ENCODE results near the gene HSPA5. TPM values are rescaled to one million over a fixed set of nuclear protein-coding genes. Genes with fewer than 3 reads are reported as not detected.
"Not testable (repeated sequence)": the region's sequence is repeated elsewhere in the genome, so short reads cannot be mapped to it uniquely, and the experiment has no call there.

HSPA5 gene
- total RNA-seq, 1 experiment from 2014 or later = 288 TPM

DNA sequence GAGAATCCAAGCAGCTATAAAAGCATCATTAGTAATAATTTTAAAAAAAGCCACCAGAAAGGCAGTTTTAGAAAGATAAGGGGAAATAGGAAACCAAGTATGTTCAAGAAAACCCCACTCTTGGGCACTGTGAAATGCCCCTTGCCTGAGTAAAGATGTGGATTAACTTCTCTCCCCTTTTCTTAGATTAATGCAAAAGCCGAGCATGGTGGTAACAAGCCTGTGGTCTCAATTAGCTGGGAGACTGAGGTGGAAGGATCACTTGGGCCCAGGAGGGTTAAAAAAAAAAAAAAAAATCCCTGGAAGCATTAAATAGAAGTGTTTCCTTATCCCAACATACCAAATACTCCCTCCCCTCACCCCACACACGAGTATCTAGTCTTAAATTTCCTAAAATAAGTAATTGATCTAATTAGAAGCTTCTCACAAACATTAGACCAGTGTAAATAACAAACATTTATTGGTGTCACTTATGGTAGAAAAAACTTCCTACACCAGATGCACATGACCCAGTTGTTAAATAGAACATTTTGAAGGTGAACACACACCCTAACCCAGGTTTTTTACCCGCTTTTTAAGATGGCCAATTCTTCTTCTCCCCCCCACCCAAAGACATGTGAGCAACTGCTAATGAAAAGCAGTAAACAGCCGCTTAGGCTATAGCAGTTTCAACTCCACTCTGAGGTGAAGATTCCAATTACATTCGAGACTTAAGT, 5.2 kb downstream of the HSPA5 start:
- ChIA-PET POLR2A (interaction anchor here (0.6 kb wide), 1 partner anchor 1362 kb away, joined by 3 read pairs; no protein-coding TSS in a partner anchor), CTCF (no interaction called here)
- intact Hi-C loops (cut with micrococcal nuclease; ENCODE audit: unreplicated experiment) = no loop called here
- Mint-ChIP-seq H3K27me3 (ENCODE audit: insufficient read depth, unreplicated experiment) (no peaks in the 10 kb centered on the region), H3K27ac (ENCODE audit: unreplicated experiment) (peak overlapping the region; percentile 25), H3K36me3 (ENCODE audit: insufficient read depth, unreplicated experiment) (peaks cover 87% of the 10 kb centered on the region), H3K9me3 (ENCODE audit: unreplicated experiment) (no peaks in the 10 kb centered on the region), H3K4me1 (ENCODE audit: low read depth, unreplicated experiment) (peaks cover 20% of the 10 kb centered on the region), H3K4me3 (ENCODE audit: unreplicated experiment) (no peak overlapping the region)
- Histone ChIP-seq H3K9me3 (no peaks in the 10 kb centered on the region), H3K27me3 (replicated peaks; ENCODE audit: control insufficient read depth, insufficient read depth, low read length) (no peaks in the 10 kb centered on the region), H3K36me3 (ENCODE audit: control insufficient read depth, insufficient read depth, low read length) (no peaks in the 10 kb centered on the region; the same call in 1 of the 2 replicates), H3K4me3 (ENCODE audit: low read depth, low read length) (no peak overlapping the region), H3K4me1 (peaks cover 20% of the 10 kb centered on the region; the same call in 1 of the 2 replicates)
- TF ChIP-seq, protein P1, sequence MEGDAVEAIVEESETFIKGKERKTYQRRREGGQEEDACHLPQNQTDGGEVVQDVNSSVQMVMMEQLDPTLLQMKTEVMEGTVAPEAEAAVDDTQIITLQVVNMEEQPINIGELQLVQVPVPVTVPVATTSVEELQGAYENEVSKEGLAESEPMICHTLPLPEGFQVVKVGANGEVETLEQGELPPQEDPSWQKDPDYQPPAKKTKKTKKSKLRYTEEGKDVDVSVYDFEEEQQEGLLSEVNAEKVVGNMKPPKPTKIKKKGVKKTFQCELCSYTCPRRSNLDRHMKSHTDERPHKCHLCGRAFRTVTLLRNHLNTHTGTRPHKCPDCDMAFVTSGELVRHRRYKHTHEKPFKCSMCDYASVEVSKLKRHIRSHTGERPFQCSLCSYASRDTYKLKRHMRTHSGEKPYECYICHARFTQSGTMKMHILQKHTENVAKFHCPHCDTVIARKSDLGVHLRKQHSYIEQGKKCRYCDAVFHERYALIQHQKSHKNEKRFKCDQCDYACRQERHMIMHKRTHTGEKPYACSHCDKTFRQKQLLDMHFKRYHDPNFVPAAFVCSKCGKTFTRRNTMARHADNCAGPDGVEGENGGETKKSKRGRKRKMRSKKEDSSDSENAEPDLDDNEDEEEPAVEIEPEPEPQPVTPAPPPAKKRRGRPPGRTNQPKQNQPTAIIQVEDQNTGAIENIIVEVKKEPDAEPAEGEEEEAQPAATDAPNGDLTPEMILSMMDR (IDR thresholded peaks at IDR 0.05; ENCODE audit: insufficient read depth in 1 of 2, low read depth in 1 of 2, low read length in 1 of 2, severe bottlenecking in 1 of 2, unreplicated experiment in 1 of 2) = no peak
- DNase-seq = no peak
- BruUV-seq (replicated peaks) = no TSS peak

DNA sequence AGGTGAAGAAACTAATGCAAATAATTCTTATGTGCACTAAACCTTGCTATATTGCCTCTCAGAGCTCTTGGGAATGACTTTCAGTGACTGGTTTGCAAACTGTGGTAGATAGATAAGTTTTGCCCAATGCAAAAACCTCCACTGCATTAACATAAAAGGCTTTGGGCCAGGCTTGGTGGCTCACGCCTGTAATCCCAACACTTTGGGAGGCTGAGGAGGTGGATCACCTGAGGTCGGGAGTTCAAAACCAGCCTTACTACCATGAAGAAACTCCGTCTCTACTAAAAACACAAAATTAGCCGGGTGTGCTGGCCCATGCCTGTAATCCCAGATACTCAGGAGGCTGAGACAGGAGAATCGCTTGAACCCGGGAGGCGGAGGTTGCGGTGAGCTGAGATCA, 7.0 kb downstream of the HSPA5 start:
- H3K9me3 ChIP-seq; H3K27me3 ChIP-seq (replicated peaks; ENCODE audit: control insufficient read depth, insufficient read depth, low read length); H3K4me3 ChIP-seq (ENCODE audit: low read depth, low read length); H3K27ac Mint-ChIP-seq (ENCODE audit: unreplicated experiment); DNase-seq; BruUV-seq (replicated peaks); H3K9me3 Mint-ChIP-seq (ENCODE audit: unreplicated experiment); H3K4me3 Mint-ChIP-seq (ENCODE audit: unreplicated experiment); intact Hi-C loops (cut with micrococcal nuclease; ENCODE audit: unreplicated experiment); H3K27me3 Mint-ChIP-seq (ENCODE audit: insufficient read depth, unreplicated experiment); H3K36me3 ChIP-seq (ENCODE audit: control insufficient read depth, insufficient read depth, low read length); POLR2A ChIA-PET: not testable (repeated sequence)
- peaks cover 17% of the 10 kb centered on the region; the same call in 1 of the 2 replicates for H3K4me1 ChIP-seq
- CTCF ChIA-PET = interaction anchor here (0.6 kb wide), 1 partner anchor 1547 kb away, joined by 6 read pairs; no protein-coding TSS in a partner anchor
- peaks cover 18% of the 10 kb centered on the region for H3K4me1 Mint-ChIP-seq (ENCODE audit: low read depth, unreplicated experiment)
- peaks cover 69% of the 10 kb centered on the region for H3K36me3 Mint-ChIP-seq (ENCODE audit: insufficient read depth, unreplicated experiment)

DNA sequence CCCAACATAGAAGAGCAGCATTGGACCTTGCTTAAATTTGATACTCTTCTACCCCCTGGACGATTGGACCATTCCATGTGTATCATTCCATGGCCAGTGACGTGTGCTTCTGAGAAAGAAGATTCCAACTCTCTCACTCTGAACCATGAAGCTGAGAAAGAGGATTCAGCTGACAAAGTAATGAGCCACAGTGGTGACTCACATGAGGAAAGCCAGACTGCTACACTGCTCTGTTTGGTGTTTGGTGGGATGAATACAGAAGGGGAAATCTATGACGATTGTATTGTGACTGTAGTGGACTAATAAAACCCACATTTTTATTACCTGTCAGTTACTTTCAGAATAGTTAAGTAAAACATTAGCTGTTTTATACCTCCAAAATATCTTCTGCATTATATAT, 7.5 kb downstream of the HSPA5 start:
- Mint-ChIP-seq H3K4me1 (ENCODE audit: low read depth, unreplicated experiment) (peaks cover 14% of the 10 kb centered on the region), H3K9me3 (ENCODE audit: unreplicated experiment) (no peaks in the 10 kb centered on the region), H3K27ac (ENCODE audit: unreplicated experiment) (no peak overlapping the region), H3K36me3 (ENCODE audit: insufficient read depth, unreplicated experiment) (peaks cover 65% of the 10 kb centered on the region), H3K27me3 (ENCODE audit: insufficient read depth, unreplicated experiment) (no peaks in the 10 kb centered on the region), H3K4me3 (ENCODE audit: unreplicated experiment) (no peak overlapping the region)
- intact Hi-C loops (cut with micrococcal nuclease; ENCODE audit: unreplicated experiment) = no loop called here
- ChIA-PET POLR2A (no interaction called here), CTCF (interaction anchor here (0.6 kb wide), 1 partner anchor 1548 kb away, joined by 6 read pairs; no protein-coding TSS in a partner anchor)
- Histone ChIP-seq H3K4me1 (peaks cover 15% of the 10 kb centered on the region; the same call in 1 of the 2 replicates), H3K27me3 (replicated peaks; ENCODE audit: control insufficient read depth, insufficient read depth, low read length) (no peaks in the 10 kb centered on the region), H3K4me3 (ENCODE audit: low read depth, low read length) (no peak overlapping the region), H3K9me3 (no peaks in the 10 kb centered on the region), H3K36me3 (ENCODE audit: control insufficient read depth, insufficient read depth, low read length) (no peaks in the 10 kb centered on the region)
- no peak for DNase-seq
- BruUV-seq (replicated peaks) = no TSS peak
- TF ChIP-seq, protein P1 (IDR thresholded peaks at IDR 0.05; ENCODE audit: insufficient read depth in 1 of 2, low read depth in 1 of 2, low read length in 1 of 2, severe bottlenecking in 1 of 2, unreplicated experiment in 1 of 2) = no peak

Data from Caco-2 (cell line).